Epithelial cell of prostate (primary cell): ENCODE data around the gene LMNB1.
"Not testable (repeated sequence)": the region's sequence is repeated elsewhere in the genome, so short reads cannot be mapped to it uniquely, and the experiment has no call there.

Experiments used
- DNase-seq: peaks from one replicate; pipeline ENCODE4 v3.0.0-alpha.2; 2011; ENCODE audit warnings: low read depth, low spot score
- H3K27ac ChIP-seq: fragments of 450-650 bp; 2 replicates; pipeline ENCODE4 v1.5.1; 2017; ENCODE audit warnings: mild to moderate bottlenecking

The LMNB1 gene

DNA sequence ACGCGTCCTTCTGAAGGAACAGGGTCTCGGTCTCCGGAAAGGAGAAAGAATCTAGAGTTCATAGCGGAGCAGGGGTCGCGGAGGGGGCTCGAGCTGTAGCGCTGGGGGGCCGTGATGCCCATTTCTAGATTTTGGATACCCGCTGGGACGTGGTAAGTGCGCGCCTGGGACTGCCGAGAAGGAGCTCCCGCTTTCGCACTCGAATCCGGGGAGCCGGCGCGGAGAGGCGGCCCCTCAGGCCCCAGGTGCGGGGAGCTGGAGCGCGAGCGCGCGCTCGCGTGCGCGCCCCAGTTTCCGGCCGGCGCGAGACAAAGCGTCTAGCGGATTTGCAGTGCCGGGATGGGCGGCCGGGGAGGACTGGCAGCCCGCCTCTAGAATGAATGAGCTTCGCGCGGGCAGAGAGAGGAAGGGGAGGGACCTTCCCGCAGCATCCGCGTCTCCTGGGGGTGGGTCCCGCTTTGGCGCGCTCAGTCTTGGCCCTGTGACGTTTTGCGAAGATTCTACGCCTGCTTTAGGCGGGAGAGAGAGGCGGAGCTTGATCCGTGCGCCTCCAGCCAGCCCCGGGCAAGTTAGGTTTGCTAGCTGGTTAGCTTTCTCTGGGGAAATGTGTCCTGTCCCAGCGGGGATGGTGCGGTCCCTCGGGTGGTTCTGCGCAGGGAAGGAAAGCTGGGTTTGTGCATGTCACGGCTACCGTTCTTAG lies 1.2 kb downstream of the LMNB1 start:
- H3K27ac ChIP-seq, result peak overlapping the region; percentile 71
- DNase-seq, result peak; percentile 33

DNA sequence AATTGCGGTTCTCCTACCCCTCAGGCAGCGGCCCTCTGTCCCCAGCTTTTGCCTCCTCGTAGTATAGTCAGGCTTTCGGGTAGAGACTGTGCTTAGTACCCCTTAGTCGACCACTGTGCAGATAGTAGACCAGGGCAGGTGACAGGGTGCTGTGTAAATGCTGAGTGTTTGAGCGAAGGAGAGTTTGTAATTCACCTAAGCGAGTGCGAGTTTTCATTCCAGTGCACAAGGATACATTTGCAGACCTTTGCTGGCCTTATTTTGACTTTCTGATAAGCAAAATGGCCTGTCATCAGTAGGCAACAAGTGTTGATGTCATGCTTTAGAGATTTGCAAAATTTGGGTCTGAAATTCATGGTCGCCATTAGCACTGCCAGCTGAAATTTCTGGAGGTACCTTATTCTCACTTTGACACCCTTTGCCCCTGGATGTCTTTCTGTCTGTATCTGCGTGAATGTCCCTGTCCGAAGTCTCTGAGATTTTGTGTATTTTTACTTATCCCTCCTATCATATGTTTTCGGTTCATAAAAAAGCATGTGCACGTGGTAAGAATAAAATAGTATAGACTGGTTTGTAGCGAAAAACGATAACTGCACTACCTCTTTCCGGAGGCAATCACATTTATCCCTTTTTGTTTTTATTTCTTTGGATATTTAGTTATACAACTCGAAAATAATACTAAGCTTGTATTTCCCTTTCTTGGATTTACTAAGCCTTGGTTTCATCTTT lies 1.9 kb downstream of the LMNB1 start:
- H3K27ac ChIP-seq, result peak overlapping the region; percentile 71
- DNase-seq, result no peak

DNA sequence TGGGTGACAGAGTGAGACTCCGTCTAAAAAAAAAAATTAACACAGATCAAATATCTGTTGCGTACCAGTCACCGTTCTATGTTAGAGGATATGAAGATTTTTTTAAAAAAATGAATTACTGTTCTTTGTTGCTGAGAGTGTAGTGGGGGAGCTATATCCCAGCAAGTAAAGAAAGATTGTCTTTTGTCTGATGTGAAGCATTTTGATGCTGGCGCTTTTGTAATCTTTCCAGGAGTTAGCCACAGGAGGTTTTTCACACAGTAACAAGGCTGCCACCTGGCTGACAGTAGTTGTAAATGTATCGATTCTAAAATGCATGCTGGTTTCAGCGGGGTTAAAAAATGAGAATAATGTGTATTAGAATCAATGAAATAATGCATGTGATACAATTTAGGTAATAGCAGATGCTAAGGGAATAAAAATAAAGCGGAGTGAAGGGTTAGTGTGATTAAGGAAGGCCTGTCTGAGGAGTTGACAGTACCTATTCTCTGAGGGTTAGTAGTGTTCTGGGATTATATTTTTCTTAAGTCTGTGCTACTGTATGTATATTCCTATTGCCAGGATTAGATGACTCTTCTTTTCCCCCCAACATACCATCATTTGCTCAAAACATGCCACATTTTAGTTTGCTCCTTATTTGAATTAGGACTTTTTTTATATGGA lies 3.4 kb downstream of the LMNB1 start:
- DNase-seq, result no peak
- no peak overlapping the region for H3K27ac ChIP-seq

DNA sequence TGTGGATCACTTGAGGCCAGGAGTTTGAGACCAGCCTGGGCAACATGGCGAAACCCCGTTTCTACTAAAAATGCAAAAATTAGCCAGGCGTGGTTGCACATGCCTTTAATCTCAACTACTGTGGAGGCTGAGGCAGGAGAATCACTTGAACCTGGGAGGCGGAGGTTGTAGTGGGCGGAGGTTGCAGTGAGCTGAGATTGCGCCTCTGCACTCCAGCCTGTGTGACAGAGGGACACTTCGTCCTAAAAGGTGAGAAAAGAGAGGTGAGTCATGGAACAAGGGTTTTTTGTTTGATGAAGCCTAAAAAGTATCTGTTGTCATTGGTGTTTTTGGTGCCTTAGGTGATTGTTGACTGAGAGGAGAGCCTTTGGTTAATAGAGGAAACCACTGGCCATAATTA lies 11.5 kb downstream of the LMNB1 start:
- H3K27ac ChIP-seq, DNase-seq: not testable (repeated sequence)

DNA sequence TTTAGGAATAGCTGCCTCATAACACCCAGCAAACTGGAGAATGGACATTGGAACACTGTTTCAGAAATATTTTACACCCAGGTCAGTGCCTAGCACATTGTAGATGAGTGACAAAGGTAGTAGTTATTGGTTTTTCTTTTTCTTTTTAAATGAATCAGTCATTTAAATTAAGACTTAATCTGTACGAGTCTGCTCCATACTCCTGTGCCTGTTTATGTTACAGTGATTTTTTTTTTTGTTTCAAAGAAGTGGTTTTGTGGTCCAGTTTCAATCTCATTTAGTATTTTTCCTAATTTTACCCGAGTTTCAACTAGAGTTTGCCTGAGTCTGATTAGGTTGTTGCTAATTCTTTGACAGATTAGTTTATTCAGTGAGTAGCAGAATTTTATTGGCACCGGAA lies 16.2 kb downstream of the LMNB1 start:
- H3K27ac ChIP-seq, result no peak overlapping the region
- no peak for DNase-seq

DNA sequence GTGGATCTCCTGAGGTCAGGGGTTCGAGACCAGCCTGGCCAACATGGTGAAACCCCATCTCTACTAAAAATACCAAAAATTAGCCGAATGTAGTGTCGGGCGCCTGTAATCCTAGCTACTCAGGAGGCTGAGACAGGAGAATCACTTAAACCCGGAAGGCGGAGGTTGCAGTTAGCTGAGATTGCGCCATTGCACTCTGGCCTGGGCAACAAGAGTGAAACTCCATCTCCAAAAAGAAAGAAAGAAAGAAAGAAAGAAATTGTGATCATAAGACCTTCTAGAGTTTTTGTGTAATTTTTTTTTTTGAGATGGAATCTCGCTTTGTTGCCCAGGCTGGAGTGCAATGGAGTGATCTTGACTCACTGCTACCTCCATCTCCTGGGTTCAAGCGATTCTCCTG lies 16.7 kb downstream of the LMNB1 start:
- not testable (repeated sequence) for DNase-seq, H3K27ac ChIP-seq

DNA sequence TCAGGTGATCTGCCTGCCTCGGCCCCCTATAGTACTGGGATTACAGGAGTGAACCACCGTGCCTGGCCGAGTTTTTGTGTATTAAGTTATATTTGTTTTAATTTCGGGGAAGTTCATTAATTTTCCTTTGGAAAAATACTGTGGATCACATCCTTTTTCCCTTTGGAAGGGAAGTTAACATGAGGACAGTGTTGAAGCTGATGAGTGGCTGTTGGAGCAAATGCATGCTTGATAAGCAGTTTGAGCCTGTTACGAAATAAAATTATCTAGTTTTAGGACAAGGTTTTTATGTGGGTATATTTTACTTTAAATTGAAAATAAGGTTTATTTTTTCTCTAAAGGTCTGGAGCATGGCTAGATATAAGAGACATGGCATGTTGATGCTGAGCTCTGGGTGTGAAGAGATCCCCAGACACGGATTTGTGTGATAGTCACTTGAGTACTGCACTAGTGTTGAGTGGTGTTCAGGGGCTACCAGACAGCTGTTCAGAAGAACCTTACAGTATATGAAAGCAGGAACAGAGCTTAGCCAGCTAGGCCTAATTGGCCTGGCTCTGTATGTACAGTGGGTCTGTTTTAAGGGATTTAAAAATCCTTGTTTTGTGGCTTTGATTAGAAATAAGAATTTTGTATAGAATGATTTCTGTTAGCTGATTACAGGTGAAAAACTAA lies 17.4 kb downstream of the LMNB1 start:
- no peak overlapping the region for H3K27ac ChIP-seq
- DNase-seq, result no peak

DNA sequence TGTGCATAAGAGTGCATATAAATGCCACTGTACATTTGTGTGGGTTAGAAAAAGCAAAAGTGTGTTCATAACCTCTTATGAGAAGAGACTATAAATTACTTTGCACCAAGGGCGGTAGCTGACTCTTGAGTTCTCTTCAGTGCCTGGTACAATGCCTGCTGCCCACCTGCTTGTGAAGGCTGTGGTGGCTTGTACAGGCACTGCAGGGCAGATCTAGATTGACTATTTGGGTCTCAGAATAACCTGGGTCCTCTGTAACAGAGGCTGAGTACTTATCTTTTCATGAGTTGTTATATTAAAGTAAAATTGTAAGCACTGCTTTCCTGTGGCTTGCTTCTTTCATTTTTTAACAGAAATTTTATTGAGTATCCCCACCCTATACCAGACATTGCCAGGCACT lies 22.8 kb downstream of the LMNB1 start:
- no peak overlapping the region for H3K27ac ChIP-seq
- DNase-seq, result no peak

DNA sequence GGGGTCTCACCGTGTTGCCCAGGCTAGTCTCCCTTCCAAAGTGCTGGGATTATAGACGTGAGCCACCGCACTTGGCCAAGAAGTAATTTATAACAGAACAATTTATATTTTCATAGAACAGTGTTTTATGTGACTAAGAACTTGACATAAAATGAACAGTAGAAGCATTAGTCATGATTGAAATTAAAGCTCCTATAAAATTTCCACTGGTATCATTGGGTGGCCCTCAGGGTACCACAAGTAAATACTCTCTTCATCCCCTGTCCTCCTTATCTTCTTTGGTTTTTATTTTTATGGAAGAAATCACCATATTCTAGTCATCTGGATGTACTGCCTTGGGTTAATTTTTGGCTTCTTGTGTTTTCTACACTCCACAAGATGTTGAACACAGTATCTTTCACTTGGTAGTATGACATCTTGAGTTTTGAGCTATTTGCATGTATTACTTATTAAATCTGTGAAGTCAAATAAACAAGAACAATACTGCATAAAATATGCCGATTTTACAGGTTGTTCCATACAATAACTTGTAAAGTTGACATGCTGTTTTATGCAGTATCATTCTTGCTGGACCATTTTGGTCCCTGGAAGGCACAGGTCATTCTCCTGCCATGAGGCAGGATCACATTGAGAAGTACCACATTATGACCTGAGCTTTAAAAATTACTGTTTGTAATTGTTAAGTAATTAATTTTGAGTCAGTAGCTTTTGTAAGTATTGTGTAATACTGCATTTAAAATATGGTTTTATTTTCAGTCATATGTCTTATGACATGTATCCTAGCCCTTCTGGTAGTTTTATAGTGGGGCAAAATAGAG lies 24.4 kb downstream of the LMNB1 start:
- H3K27ac ChIP-seq, result no peak overlapping the region

DNA sequence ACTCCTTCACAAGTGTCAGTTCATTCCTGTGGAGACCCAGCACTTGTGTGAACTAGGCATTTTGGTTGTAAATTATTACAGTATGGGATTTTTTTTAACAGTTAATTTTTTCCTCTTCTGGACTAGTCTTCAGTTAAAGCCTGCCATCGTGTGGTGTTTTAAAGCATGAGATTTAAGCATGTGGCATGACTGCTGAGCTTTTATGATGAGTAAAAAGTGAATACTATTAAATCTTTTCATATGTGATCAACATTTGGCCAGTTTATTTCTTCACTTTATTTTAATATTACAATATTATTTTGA lies 25.0 kb downstream of the LMNB1 start:
- no peak for DNase-seq
- H3K27ac ChIP-seq, result no peak overlapping the region

More for the DNA sequence above, 24.4 kb downstream of the LMNB1 start:
- no peak for DNase-seq

DNA sequence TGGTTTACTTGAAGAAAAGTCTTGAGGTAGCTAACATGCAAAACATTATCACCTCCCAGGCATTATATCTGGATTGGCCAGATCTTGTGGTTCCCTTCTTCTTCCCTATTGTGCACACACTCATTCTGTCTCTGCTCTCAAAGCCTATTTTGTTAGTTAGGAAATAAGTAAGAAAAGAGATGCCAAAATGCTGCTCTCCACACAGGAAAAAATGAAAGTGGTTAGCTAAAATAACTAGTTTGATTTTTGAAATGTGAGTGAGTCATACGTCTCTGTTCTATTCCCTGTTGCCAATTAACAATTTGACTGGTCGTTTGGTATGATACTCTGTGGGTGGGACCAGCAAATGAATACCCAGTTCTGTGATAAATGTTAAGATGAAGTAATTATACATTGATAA lies 28.1 kb downstream of the LMNB1 start:
- no peak for DNase-seq
- H3K27ac ChIP-seq, result no peak overlapping the region

DNA sequence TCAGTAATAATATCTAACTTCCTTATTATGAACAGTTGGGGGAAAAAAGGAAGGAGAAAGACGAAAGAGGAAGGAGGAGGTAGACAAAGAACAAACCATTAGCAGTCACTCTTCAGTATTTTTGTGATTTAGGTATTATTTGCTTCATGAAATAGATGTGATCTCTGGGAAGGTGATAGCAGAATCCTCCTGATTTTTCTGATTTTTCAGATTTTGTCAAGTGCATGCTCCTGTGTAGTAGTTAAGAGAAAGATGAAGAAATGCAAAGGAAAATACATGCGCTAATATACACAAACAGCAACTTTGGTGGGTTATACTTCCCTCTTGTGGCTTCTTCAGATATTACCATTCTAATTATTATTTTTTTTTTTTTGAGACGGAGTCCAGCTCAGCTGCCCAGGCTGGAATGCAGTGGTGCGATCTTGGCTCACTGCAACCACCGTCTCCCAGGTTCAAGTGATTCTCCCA lies 31.6 kb downstream of the LMNB1 start:
- H3K27ac ChIP-seq, result no peak overlapping the region

DNA sequence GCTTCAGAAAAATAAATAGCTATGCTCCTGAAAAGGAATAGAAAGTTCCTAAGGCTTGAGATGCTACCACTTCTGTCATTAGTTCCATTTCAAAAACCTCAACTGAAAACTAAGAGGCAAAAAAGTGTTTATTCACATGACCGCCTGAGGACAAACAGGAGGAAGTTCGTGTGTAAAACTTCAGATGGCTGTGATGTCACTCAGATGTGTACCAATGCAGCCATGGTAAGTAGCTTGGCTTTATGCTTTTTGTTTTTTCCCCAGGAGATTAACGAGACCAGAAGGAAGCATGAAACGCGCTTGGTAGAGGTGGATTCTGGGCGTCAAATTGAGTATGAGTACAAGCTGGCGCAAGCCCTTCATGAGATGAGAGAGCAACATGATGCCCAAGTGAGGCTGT lies 33.0 kb downstream of the LMNB1 start:
- no peak for DNase-seq
- no peak overlapping the region for H3K27ac ChIP-seq

More for the DNA sequence above, 31.6 kb downstream of the LMNB1 start:
- no peak for DNase-seq

DNA sequence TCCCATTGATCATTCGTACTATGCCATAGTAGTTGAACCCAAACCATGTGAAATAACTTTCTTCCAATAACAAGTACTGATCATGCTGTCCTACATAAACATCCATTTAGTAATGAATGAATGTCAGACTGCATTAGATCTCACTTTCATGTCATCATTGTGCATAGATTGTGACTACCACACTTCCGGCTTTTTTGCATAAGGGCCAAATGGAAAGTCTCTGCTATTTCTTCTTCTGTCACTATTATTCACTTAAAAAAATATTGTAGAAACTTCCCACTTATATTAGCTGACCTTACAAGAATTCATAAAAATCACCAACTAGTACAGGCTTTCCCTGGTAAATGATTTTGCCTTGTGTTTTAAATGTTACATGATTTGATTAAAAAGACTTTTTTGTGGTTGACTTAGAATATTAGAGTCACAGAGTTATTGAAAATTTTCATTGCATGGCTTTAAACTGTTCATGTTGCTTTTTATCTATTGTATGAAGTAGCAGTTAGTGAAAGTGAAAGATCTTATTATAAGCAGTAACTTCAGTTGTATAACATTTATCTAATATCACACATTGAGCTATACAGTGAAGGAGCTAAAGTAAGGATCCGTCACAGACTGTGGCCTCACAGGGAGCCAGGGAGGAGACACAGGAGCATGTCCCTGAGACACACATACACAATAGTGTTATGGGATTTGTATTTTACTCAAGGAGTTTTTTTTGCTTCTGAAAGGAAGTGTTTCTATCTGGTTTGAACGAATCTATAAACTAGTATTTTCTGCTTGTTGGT lies 33.9 kb downstream of the LMNB1 start:
- peak overlapping the region; percentile 6 for H3K27ac ChIP-seq
- no peak for DNase-seq

DNA sequence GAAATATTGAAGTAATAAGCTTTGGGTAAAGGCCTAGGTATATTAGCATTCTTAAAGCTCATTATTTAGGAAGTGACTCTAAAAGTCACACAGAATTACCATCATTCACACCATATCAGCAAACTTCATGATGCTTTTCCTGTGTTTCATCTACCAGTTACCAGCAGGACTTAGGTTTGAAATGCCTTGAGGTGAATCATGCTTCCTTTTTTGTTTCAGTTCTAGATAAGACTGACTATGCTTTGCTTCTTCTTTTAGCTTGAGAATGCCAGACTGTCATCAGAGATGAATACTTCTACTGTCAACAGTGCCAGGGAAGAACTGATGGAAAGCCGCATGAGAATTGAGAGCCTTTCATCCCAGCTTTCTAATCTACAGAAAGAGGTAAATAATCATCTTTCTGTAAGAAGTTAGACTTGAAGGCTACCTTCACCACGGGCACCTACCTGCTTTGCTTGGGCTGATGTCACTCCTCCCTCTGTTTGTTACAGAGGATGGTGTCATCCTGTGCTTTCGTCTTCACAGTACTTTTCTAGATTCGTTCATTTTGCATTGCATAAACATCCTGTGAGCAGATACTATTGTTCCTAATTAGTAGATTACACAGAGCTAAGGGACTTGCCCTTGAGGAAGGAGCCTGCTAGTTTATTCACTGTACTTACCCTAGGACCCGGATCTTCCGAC lies 34.7 kb downstream of the LMNB1 start:
- DNase-seq, result no peak
- H3K27ac ChIP-seq, result peak overlapping the region; percentile 6

DNA sequence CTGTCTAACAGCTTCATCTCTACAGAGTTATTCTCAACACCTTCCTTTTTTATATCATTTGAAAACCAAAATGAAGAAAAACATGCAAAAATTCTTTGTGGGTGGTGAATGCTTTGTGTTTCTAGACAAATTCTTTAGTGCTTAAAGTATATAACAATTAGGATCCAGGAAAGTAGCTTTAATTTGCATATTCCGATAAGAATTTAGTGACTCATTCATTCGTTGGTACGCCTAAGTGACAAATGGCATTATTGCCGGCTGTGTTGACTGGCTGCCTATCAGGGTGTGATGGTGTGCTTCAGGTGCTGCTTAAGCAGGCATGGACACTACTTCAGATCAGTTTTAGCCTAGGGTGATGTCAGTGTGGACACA lies 35.2 kb downstream of the LMNB1 start:
- H3K27ac ChIP-seq, result no peak overlapping the region
- DNase-seq, result no peak

DNA sequence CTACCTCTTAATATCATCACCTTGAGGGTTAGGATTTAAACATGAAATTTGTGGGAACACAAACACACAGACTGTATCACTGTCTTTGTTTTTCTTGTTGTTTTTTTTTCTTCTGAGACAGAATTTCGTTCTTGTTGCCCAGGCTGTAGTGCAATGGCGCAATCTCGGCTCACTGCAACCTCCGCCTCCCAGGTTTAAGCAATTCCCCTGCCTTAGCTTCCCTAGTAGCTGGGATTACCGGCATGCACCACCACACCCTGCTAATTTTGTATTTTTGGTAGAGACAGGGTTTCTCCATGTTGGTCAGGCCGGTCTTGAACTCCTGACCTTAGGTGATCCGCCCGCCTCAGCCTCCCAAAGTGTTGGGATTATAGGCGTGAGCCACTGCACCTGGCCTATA lies 36.9 kb downstream of the LMNB1 start:
- not testable (repeated sequence) for DNase-seq, H3K27ac ChIP-seq

DNA sequence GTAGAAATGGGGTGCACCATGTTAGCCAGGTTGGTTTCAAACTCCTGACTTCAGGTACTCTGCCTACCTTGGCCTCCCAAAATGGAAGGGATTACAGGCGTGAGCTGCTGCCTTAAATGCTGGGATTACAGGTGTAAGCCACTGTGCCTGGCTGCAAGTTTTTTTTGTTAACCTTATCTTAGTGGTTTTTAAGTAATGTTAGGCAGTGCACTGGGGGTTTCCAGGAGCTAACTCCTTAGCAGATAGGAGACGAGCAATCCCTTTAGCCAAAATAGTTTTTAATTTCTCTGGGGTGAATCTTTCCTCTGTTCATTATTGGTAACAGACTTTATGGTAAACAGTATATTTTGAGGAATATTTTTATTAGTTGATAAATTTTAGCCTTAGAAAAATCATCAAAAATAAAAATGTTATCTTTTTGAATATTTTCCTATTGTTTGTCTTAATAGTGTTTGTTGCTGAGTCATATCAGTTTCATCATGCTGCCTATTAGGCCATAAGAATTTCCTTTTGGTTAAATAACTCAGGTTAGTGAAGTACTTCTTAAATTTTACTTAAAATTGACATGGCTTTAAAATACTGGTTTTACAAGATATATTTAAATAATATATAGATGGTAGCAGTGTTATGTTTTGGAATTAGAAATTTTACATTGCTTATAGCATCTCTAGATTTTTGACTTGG lies 37.9 kb downstream of the LMNB1 start:
- no peak for DNase-seq
- peak overlapping the region; percentile 18 for H3K27ac ChIP-seq
